ENCODE measurements around the gene SLC25A25. TPM values are rescaled to one million over a fixed set of nuclear protein-coding genes. Genes with fewer than 3 reads are reported as not detected.

The SLC25A25 gene
- total and polyA plus RNA-seq, 9 of the 15 experiments (the other 6 are each of a cell fraction or from before 2014, with no cell fraction given): 0.07 to 35.9 (median 23.2) TPM

GRCh38 chr9:128066713-128067644 is 1.1 kb upstream of the SLC25A25 start, which contains the start of gene NAIF1 (continued):
- peak; percentile 76; the same call in 1 of the 2 replicates for TF ChIP-seq ZBTB7A (IDR thresholded peaks at IDR 0.05; ENCODE audit: borderline replicate concordance, control insufficient read depth, low read depth, low read length)
- TF ChIP-seq NCOA2 (IDR thresholded peaks at IDR 0.05; ENCODE audit: partially characterized antibody in 2 of 2): no peak
- TF ChIP-seq ZNF217 (CRISPR knock-in tag; IDR thresholded peaks at IDR 0.05): no peak
- no peak for TF ChIP-seq PRPF4 (IDR thresholded peaks at IDR 0.05; ENCODE audit: insufficient read depth, low read depth, low read length, poor library complexity, severe bottlenecking)
- TF ChIP-seq CEBPZ (IDR thresholded peaks at IDR 0.05; ENCODE audit: borderline replicate concordance, low read depth, low read length): peak; percentile 100
- no peak for TF ChIP-seq KDM1A (IDR thresholded peaks at IDR 0.05)
- TF ChIP-seq ZNF77 (CRISPR knock-in tag; IDR thresholded peaks at IDR 0.05): no peak
- TF ChIP-seq CREBBP (IDR thresholded peaks at IDR 0.05; ENCODE audit: low read depth, low read length): no peak
- no peak for TF ChIP-seq ZBTB33 (CRISPR knock-in tag; IDR thresholded peaks at IDR 0.05)
- TF ChIP-seq ZNF318 (IDR thresholded peaks at IDR 0.05; ENCODE audit: borderline replicate concordance in 1 of 2, low read depth in 1 of 2): no peak
- no peak for TF ChIP-seq KLF6 (CRISPR knock-in tag; IDR thresholded peaks at IDR 0.05; ENCODE audit: borderline replicate concordance)
